Measurements from ENCODE around the gene NLGN1. TPM values are rescaled to one million over a fixed set of nuclear protein-coding genes. Genes with fewer than 3 reads are reported as not detected.

NLGN1 gene
- total and polyA plus RNA-seq, 2 of the 8 experiments (the other 6 are each of a cell fraction or from before 2014, with no cell fraction given), result 7.8 to 14.8 TPM

DNA sequence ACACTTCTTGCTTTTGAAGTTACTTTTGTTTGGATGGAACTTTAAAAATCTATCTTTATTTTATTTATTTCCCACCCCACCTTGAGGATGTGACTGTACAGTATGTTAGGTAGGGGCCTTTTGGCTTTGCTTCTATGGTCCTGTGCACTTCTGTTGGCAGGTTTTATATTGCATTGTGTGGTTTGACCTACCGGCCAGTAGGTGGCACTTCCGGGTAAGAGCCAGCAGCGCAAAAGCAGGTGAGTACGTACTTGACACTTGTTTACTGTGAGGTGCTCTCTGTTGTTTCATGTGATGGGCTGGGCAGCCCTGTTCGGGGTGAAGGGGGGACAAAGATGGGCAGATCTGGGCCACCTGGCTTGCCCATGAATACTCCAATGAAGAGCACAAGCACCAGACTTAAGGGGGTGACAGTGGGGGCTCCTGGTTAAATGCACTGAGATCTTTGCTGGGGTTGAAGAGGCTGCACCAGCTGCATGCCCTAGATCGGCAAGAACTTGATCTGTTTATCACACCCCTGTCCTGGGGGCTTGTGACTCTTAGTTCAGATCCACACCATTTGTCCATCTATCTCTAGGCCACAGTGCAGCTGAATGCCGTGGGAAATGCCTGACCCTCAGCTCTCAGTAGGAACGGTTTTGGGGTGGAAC is 131.6 kb downstream of the NLGN1 start:
- peak; percentile 71 for FAIRE-seq
- TF ChIP-seq RAD21 (IDR thresholded peaks at IDR 0.05 in 1 of 2, conservative IDR thresholded peaks at IDR 0.05 in 1 of 2; ENCODE audit: low read depth in 2 of 2, low read length in 2 of 2), result peak; percentile 72 to 86
- TF ChIP-seq RNF2 (IDR thresholded peaks at IDR 0.05; ENCODE audit: borderline replicate concordance, low read depth, low read length, missing control alignments, poor library complexity, severe bottlenecking), result no peak
- TF ChIP-seq, protein P1, sequence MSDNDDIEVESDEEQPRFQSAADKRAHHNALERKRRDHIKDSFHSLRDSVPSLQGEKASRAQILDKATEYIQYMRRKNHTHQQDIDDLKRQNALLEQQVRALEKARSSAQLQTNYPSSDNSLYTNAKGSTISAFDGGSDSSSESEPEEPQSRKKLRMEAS (IDR thresholded peaks at IDR 0.05), result no peak
- TF ChIP-seq, protein P2, sequence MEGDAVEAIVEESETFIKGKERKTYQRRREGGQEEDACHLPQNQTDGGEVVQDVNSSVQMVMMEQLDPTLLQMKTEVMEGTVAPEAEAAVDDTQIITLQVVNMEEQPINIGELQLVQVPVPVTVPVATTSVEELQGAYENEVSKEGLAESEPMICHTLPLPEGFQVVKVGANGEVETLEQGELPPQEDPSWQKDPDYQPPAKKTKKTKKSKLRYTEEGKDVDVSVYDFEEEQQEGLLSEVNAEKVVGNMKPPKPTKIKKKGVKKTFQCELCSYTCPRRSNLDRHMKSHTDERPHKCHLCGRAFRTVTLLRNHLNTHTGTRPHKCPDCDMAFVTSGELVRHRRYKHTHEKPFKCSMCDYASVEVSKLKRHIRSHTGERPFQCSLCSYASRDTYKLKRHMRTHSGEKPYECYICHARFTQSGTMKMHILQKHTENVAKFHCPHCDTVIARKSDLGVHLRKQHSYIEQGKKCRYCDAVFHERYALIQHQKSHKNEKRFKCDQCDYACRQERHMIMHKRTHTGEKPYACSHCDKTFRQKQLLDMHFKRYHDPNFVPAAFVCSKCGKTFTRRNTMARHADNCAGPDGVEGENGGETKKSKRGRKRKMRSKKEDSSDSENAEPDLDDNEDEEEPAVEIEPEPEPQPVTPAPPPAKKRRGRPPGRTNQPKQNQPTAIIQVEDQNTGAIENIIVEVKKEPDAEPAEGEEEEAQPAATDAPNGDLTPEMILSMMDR (IDR thresholded peaks at IDR 0.05; ENCODE audit: control extremely low read depth in 1 of 3, insufficient read depth in 1 of 3, low read depth in 1 of 3, low read length in 3 of 3), result peak; percentile 86 to 94 (median 91)

More for the DNA sequence above, 131.6 kb downstream of the NLGN1 start:
- DNase-seq (ENCODE audit: low read depth in 1 of 2, low spot score in 2 of 2), result peak in 1 of 2 experiments; percentile 29
- Histone ChIP-seq H4K5ac (ENCODE audit: insufficient read length, low read depth, low read length) (no peak overlapping the region), H3K4ac (replicated peaks; ENCODE audit: insufficient read length, low read depth, low read length) (no peak overlapping the region), H3K4me1 (replicated peaks in 1 of 4; ENCODE audit: control insufficient read depth in 3 of 4, insufficient read depth in 4 of 4, low read length in 3 of 4) (no peaks in the 10 kb centered on the region), H4K8ac (ENCODE audit: extremely low read depth, insufficient read depth, low read length) (peak overlapping the region; percentile 72), H2BK5ac (ENCODE audit: low read depth, low read length) (peak overlapping the region; percentile 8; the same call in 1 of the 2 replicates), H2BK20ac (ENCODE audit: low read length) (no peak overlapping the region), H3K4me2 (ENCODE audit: insufficient read depth in 1 of 2, low read depth in 2 of 2, low read length in 2 of 2) (no peak overlapping the region), H3K36me3 (ENCODE audit: control insufficient read depth in 2 of 4, insufficient read depth in 4 of 4, low read length in 3 of 4) (no peaks in the 10 kb centered on the region), H2BK120ac (replicated peaks; ENCODE audit: low read depth, low read length) (no peak overlapping the region), H3K23ac (ENCODE audit: insufficient read length) (no peak overlapping the region), H2AK5ac (ENCODE audit: low read depth, low read length) (no peak overlapping the region), H2BK12ac (ENCODE audit: low read depth, low read length) (no peak overlapping the region), H3K4me3 (ENCODE audit: extremely low read depth in 1 of 4, insufficient read depth in 2 of 4, low read depth in 3 of 4, low read length in 4 of 4) (no peak overlapping the region), H2BK15ac (ENCODE audit: low read length) (no peak overlapping the region), H3K79me1 (ENCODE audit: low read depth, low read length) (no peaks in the 10 kb centered on the region), H2AFZ (ENCODE audit: low read length) (0 out of 2 replicates have a peak overlapping the region, but pooled peaks have one; percentile 16), H4K91ac (replicated peaks; ENCODE audit: insufficient read length, low read length) (no peak overlapping the region), H4K20me1 (replicated peaks in 1 of 2; ENCODE audit: control insufficient read depth in 1 of 2, insufficient read depth in 2 of 2, low read length in 2 of 2) (no peaks in the 10 kb centered on the region), H3K14ac (ENCODE audit: insufficient read length) (no peak overlapping the region), H3K9me3 (ENCODE audit: insufficient read depth in 2 of 2, low read depth in 1 of 2, low read length in 1 of 2) (no peaks in the 10 kb centered on the region), H3K56ac (replicated peaks; ENCODE audit: insufficient read length, low read depth, low read length) (no peak overlapping the region), H3K9ac (replicated peaks in 1 of 4; ENCODE audit: extremely low read depth in 1 of 4, low read depth in 3 of 4, low read length in 3 of 4) (no peak overlapping the region), H3K27me3 (replicated peaks in 1 of 4; ENCODE audit: control insufficient read depth in 3 of 4, extremely low read depth in 1 of 4, insufficient read depth in 3 of 4, low read length in 3 of 4) (no peaks in the 10 kb centered on the region), H3K27ac (ENCODE audit: low read depth, low read length) (no peak overlapping the region), H3K18ac (ENCODE audit: extremely low read depth, low read length) (no peak overlapping the region), H3K23me2 (ENCODE audit: low read depth, low read length) (no peaks in the 10 kb centered on the region), H3K79me2 (ENCODE audit: control insufficient read depth in 1 of 2, insufficient read depth in 2 of 2, low read length in 2 of 2) (no peaks in the 10 kb centered on the region)
- WGBS, 2 experiments (ENCODE audit: extremely low coverage in 1 of 2, insufficient coverage in 1 of 2, insufficient read length in 1 of 2, insufficient replicate concordance in 2 of 2, low coverage in 1 of 2, low lambda C conversion rate in 2 of 2, missing lambda C conversion rate in 1 of 2), result 51% methylated on average over 8 of the region's 8 CpGs; no CpG with 5 or more reads in 1 of the 2 experiments
- CTCF ChIA-PET (ENCODE audit: partially characterized antibody), result interaction anchor here (0.6 to 5.6 kb wide), 18 partner anchors 9 to 552 kb away, joined by 3 to 37 read pairs (median 4); no protein-coding TSS in a partner anchor
- POLR2A ChIA-PET (ENCODE audit: partially characterized antibody), result no interaction called here
